D721Med (cell line): ENCODE results near the gene MOK.

Source experiments
- DNase-seq: peaks from one replicate; pipeline ENCODE4 v3.0.0; 2011; ENCODE audit warnings: low spot score; ENCODE audit not compliant: insufficient read length
- FAIRE-seq: peaks from 2 replicates; lab custom pipeline; 2011; peaks lifted over from hg19 to GRCh38; lab: Jason Lieb, UNC
- CTCF ChIP-seq: IDR thresholded peaks from 2 replicates; pipeline ENCODE4 v1.5.1; 2012; ENCODE audit warnings: mild to moderate bottlenecking, control low read depth; ENCODE audit not compliant: insufficient read depth; ENCODE audit errors: missing control alignments

The MOK gene

GRCh38 chr14:102180248-102180998 is 124.5 kb downstream of the MOK start:
- TF ChIP-seq CTCF, result no peak
- FAIRE-seq (no peak), DNase-seq (no peak)
